ENCODE measurements around the gene PHF13.

Gene PHF13

GRCh38 chr1:6667139-6667538, 53.6 kb downstream of the PHF13 start:
- no peak for DNase-seq

DNA sequence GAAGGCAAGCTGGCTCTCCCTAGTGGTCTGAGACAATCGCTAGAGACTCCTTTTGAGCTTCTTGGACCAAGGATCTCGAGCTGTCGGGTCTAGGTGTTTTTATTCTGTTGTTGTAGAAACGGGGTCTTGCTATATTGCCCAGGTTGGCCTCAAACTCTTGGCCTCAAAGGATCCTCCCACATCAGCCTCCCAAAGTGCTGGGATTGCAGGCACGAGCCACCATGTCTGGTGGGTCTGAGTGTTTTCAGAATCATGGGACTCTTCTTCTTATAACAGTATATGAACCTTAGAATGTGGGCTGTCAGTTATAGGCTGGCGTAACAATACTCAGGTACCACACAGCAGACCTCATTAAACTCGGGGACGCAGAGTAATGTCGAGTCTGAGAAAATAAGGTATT, 55.0 kb downstream of the PHF13 start:
- DNase-seq: no peak

GRCh38 chr1:6672558-6672957, 59.0 kb downstream of the PHF13 start:
- no peak for DNase-seq

All from stimulated activated CD4-positive, alpha-beta T cell treated with anti-CD3 and anti-CD28 coated beads, Interleukin-2, amount 100 ng/mL, for 24 hours (primary cell).